H9 (cell line): ENCODE measurements around the gene LRRC61. TPM values are rescaled to one million over a fixed set of nuclear protein-coding genes. Genes with fewer than 3 reads are reported as not detected.

ENCODE experiments used
- DNase-seq: peaks from one replicate; pipeline ENCODE4 v3.0.0-alpha.2; 2017
- H2AFZ ChIP-seq: one replicate; pipeline ENCODE4 v1.6.1; 2013; ENCODE audit warnings: mild to moderate bottlenecking, low read length, control low read depth, moderate library complexity
- H2AK5ac ChIP-seq: 2 replicates; pipeline ENCODE4 v1.6.1; 2013; ENCODE audit warnings: low read length, control low read depth, mixed read lengths; ENCODE audit not compliant: insufficient read length
- H2BK120ac ChIP-seq: one replicate; pipeline ENCODE4 v1.6.1; 2013; ENCODE audit warnings: low read depth, mild to moderate bottlenecking, low read length, control low read depth, inconsistent platforms; ENCODE audit not compliant: poor library complexity, severe bottlenecking
- H2BK12ac ChIP-seq: 2 replicates; pipeline ENCODE4 v1.6.1; 2013; ENCODE audit warnings: low read length, control low read depth, mixed read lengths, low read depth; ENCODE audit not compliant: insufficient read length
- H2BK15ac ChIP-seq: 2 replicates; pipeline ENCODE4 v1.6.1; 2013; ENCODE audit warnings: low read depth, low read length, control low read depth
- H2BK20ac ChIP-seq: one replicate; pipeline ENCODE4 v1.6.1; 2013; ENCODE audit warnings: low read depth, mild to moderate bottlenecking, low read length, control low read depth, inconsistent platforms; ENCODE audit not compliant: poor library complexity, severe bottlenecking
- H2BK5ac ChIP-seq: 2 replicates; pipeline ENCODE4 v1.6.1; 2013; ENCODE audit warnings: low read length, control low read depth, mixed read lengths; ENCODE audit not compliant: insufficient read length
- H3K14ac ChIP-seq: 2 replicates; pipeline ENCODE4 v1.6.1; 2013; ENCODE audit warnings: low read length, control low read depth; ENCODE audit not compliant: insufficient read depth
- H3K18ac ChIP-seq: 2 replicates; pipeline ENCODE4 v1.6.1; 2013; ENCODE audit warnings: low read depth, mild to moderate bottlenecking, mixed read lengths, low read length, control low read depth; ENCODE audit not compliant: insufficient read length
- H3K23ac ChIP-seq: 2 replicates; pipeline ENCODE4 v1.6.1; 2013; ENCODE audit warnings: low read length, control low read depth, mixed read lengths, low read depth; ENCODE audit not compliant: insufficient read length
- H3K23me2 ChIP-seq: 2 replicates; pipeline ENCODE4 v1.6.1; 2013; ENCODE audit warnings: low read depth, mild to moderate bottlenecking, mixed read lengths, low read length, control low read depth; ENCODE audit not compliant: insufficient read length, poor library complexity, severe bottlenecking
- H3K27ac ChIP-seq: 2 replicates; pipeline ENCODE4 v1.5.1; 2013; ENCODE audit warnings: low read length, control low read depth, mixed read lengths, low read depth; ENCODE audit not compliant: insufficient read length
- H3K27me3 ChIP-seq: 2 replicates; pipeline ENCODE4 v1.6.1; 2013; ENCODE audit warnings: low read length, control low read depth, inconsistent platforms; ENCODE audit not compliant: insufficient read depth
- H3K4ac ChIP-seq: 2 replicates; pipeline ENCODE4 v1.6.1; 2013; ENCODE audit warnings: low read depth, mild to moderate bottlenecking, control low read depth, inconsistent platforms, low read length, moderate library complexity
- H3K4me1 ChIP-seq: 2 replicates; pipeline ENCODE4 v1.6.1; 2013; ENCODE audit warnings: low read length, control low read depth, inconsistent platforms; ENCODE audit not compliant: insufficient read depth
- H3K4me2 ChIP-seq: 2 replicates; pipeline ENCODE4 v1.6.1; 2013; ENCODE audit warnings: low read length, control low read depth, mixed read lengths; ENCODE audit not compliant: insufficient read length, insufficient read depth
- H3K56ac ChIP-seq: 2 replicates; pipeline ENCODE4 v1.6.1; 2013; ENCODE audit warnings: low read depth, mild to moderate bottlenecking, mixed read lengths, low read length, control low read depth; ENCODE audit not compliant: insufficient read length
- H3K79me1 ChIP-seq: 2 replicates; pipeline ENCODE4 v1.6.1; 2013; ENCODE audit warnings: low read depth, mild to moderate bottlenecking, moderate library complexity, low read length, control low read depth, inconsistent platforms; ENCODE audit not compliant: insufficient read depth, poor library complexity, severe bottlenecking
- H3K79me2 ChIP-seq: 2 replicates; pipeline ENCODE4 v1.6.1; 2013; ENCODE audit warnings: low read length, control low read depth, inconsistent platforms; ENCODE audit not compliant: insufficient read depth
- H3K9ac ChIP-seq: 2 replicates; pipeline ENCODE4 v1.6.1; 2013; ENCODE audit warnings: low read length, control low read depth, mixed read lengths; ENCODE audit not compliant: insufficient read length; ENCODE audit errors: extremely low read depth
- H3K9me3 ChIP-seq: one replicate; pipeline ENCODE4 v1.6.1; 2013; ENCODE audit warnings: low read depth, low read length, inconsistent platforms; ENCODE audit not compliant: control insufficient read depth
- H3T11ph ChIP-seq: one replicate; pipeline ENCODE4 v1.6.1; 2013; ENCODE audit warnings: mild to moderate bottlenecking, low read length, control low read depth, inconsistent platforms
- H4K20me1 ChIP-seq: one replicate; pipeline ENCODE4 v1.6.1; 2013; ENCODE audit not compliant: control insufficient read depth, insufficient read length, insufficient read depth
- H4K5ac ChIP-seq: 2 replicates; pipeline ENCODE4 v1.6.1; 2013; ENCODE audit warnings: low read depth, mild to moderate bottlenecking, mixed read lengths, low read length, control low read depth; ENCODE audit not compliant: insufficient read length
- H4K8ac ChIP-seq: replicated peaks from 2 replicates; pipeline ENCODE4 v1.6.1; 2013; ENCODE audit warnings: low read length, control low read depth, mixed read lengths, low read depth; ENCODE audit not compliant: insufficient read length
- H4K91ac ChIP-seq: 2 replicates; pipeline ENCODE4 v1.6.1; 2013; ENCODE audit warnings: low read depth, mild to moderate bottlenecking, moderate library complexity, mixed read lengths, low read length, control low read depth; ENCODE audit not compliant: insufficient read length
- H3K27ac Mint-ChIP-seq, 3 experiments: 2 replicates in 2 of 3; 3 replicates in 1 of 3; pipeline ENCODE4 v1.8.0; 2020 to 2021; ENCODE audit warnings: mixed read lengths in 3 of 3, mild to moderate bottlenecking in 1 of 3, moderate library complexity in 1 of 3
- H3K27me3 Mint-ChIP-seq: 2 replicates; pipeline ENCODE4 v1.8.0; 2021; ENCODE audit warnings: low read depth, mild to moderate bottlenecking, moderate library complexity, mixed read lengths
- H3K36me3 Mint-ChIP-seq, 3 experiments: 2 replicates in 2 of 3; 3 replicates in 1 of 3; pipeline ENCODE4 v1.8.0; 2020 to 2021; ENCODE audit warnings: low read depth in 3 of 3, mixed read lengths in 3 of 3; ENCODE audit not compliant: insufficient read depth in 1 of 3
- H3K4me1 Mint-ChIP-seq, 2 experiments: 2 replicates each; pipeline ENCODE4 v1.8.0; 2020; ENCODE audit warnings: mixed read lengths in 2 of 2
- H3K4me3 Mint-ChIP-seq, 2 experiments: 2 replicates in 1 of 2; 3 replicates in 1 of 2; pipeline ENCODE4 v1.8.0; 2020 to 2021; ENCODE audit warnings: mild to moderate bottlenecking in 2 of 2, mixed read lengths in 2 of 2, moderate library complexity in 1 of 2
- H3K9me3 Mint-ChIP-seq, 2 experiments: 2 replicates in 1 of 2; 3 replicates in 1 of 2; pipeline ENCODE4 v1.8.0; 2020; ENCODE audit warnings: mild to moderate bottlenecking in 2 of 2, mixed read lengths in 2 of 2, moderate library complexity in 1 of 2
- CTCF ChIP-seq: fragments of 200-600 bp; sonication (generic); conservative IDR thresholded peaks from 3 replicates; pipeline ENCODE4 v1.8.0; 2021; ENCODE audit warnings: antibody characterized with exemption, mild to moderate bottlenecking
- WGBS: extraction: QIAGEN DNeasy Blood & Tissue Kit; methylation state at CpG from one replicate; pipeline ENCODE4 v1.1.7; 2013; ENCODE audit warnings: missing lambda C conversion rate, low lambda C conversion rate, mixed read lengths; ENCODE audit not compliant: insufficient read length; ENCODE audit errors: extremely low coverage; 5-methylcytosine and 5-hydroxymethylcytosine counted together
- total RNA-seq: library from RNA; stranded (reverse); gene quantifications from 2 replicates; pipeline ENCODE4 v1.2.1, GENCODE V29; 2021

The LRRC61 gene
- total RNA-seq, 1 experiment from 2014 or later, result 24.4 TPM

GRCh38 chr7:150379441-150380379 lies 56.6 kb downstream of the LRRC61 start:
- Histone ChIP-seq H3K23me2 (peaks cover 11% of the 10 kb centered on the region), H3K23ac (no peak overlapping the region), H2AFZ (no peak overlapping the region), H3K79me2 (peaks cover 9% of the 10 kb centered on the region; the same call in 1 of the 2 replicates), H3K4me1 (peaks cover 20% of the 10 kb centered on the region), H4K8ac (no peak overlapping the region), H2BK20ac (no peak overlapping the region), H4K20me1 (no peaks in the 10 kb centered on the region), H3K9me3 (no peaks in the 10 kb centered on the region), H4K5ac (no peak overlapping the region), H3K27me3 (no peaks in the 10 kb centered on the region), H2AK5ac (no peak overlapping the region), H3T11ph (no peak overlapping the region), H3K27ac (no peak overlapping the region), H2BK5ac (no peak overlapping the region), H3K18ac (no peak overlapping the region), H3K9ac (peak overlapping the region; percentile 48), H3K79me1 (no peaks in the 10 kb centered on the region), H3K4ac (no peak overlapping the region), H3K4me2 (peak overlapping the region; percentile 83), H3K56ac (no peak overlapping the region), H2BK12ac (no peak overlapping the region), H4K91ac (no peak overlapping the region), H2BK15ac (no peak overlapping the region), H3K14ac (no peak overlapping the region), H2BK120ac (no peak overlapping the region)
- peak overlapping the region; percentile 80 to 97 (median 93) for H3K27ac Mint-ChIP-seq
- H3K36me3 Mint-ChIP-seq, result peaks cover 6 to 9% (median 8%) of the 10 kb centered on the region in 3 experiments; a peak in 6 of 7 replicates
- peak overlapping the region; percentile 87 to 95 for H3K4me3 Mint-ChIP-seq
- H3K9me3 Mint-ChIP-seq, result no peaks in the 10 kb centered on the region
- H3K27me3 Mint-ChIP-seq, result no peaks in the 10 kb centered on the region
- no peak for TF ChIP-seq CTCF
- H3K4me1 Mint-ChIP-seq, result peaks cover 73 to 80% of the 10 kb centered on the region in 2 experiments
- no peak for DNase-seq
- no CpG with 5 or more reads among the region's 52 CpGs for WGBS
